ENCODE data around the gene OXSR1. TPM values are rescaled to one million over a fixed set of nuclear protein-coding genes. Genes with fewer than 3 reads are reported as not detected.

Gene OXSR1
- total RNA-seq, 1 donor from 2014 or later, result 24.0 TPM

Other genes starting within 250 kb of the OXSR1 start
- gene VILL, start 174.8 kb upstream of the OXSR1 start, total RNA-seq, result 4.0 TPM
- gene PLCD1, start 135.9 kb upstream of the OXSR1 start, total RNA-seq, result 8.5 TPM
- 0.16 TPM for gene DLEC1, start 126.3 kb upstream of the OXSR1 start, total RNA-seq
- 111 TPM for gene ACAA1, start 28.4 kb upstream of the OXSR1 start, total RNA-seq
- gene MYD88, start 26.9 kb upstream of the OXSR1 start, total RNA-seq, result 7.3 TPM
- not detected for gene SLC22A13, start 100.3 kb downstream of the OXSR1 start, total RNA-seq
- not detected for gene SLC22A14, start 116.8 kb downstream of the OXSR1 start, total RNA-seq
- 1.5 TPM for gene XYLB, start 181.2 kb downstream of the OXSR1 start, total RNA-seq